Liver (tissue), 3 donors: Measurements from ENCODE around the gene SYNPO2.

Experiments used
- ATF3 ChIP-seq: IDR thresholded peaks from 2 replicates; pipeline ENCODE4 v1.6.1; 2016; ENCODE audit warnings: antibody characterized with exemption
- CTCF ChIP-seq: fragments of 150-350 bp; IDR thresholded peaks from 2 replicates; pipeline ENCODE4 v1.5.1; 2017; ENCODE audit warnings: improper control_type of control experiment, low read depth, low read length; ENCODE audit not compliant: missing input control
- EGR1 ChIP-seq, 2 donors: IDR thresholded peaks; 2 replicates each; pipeline ENCODE4 v1.6.1; 2016 to 2018; ENCODE audit warnings: antibody characterized with exemption in 2 of 2, low read depth in 2 of 2
- FOXA2 ChIP-seq: IDR thresholded peaks from 2 replicates; pipeline ENCODE4 v1.6.1; 2016; ENCODE audit warnings: antibody characterized with exemption
- GABPA ChIP-seq, 2 donors: IDR thresholded peaks in 1 of 2; conservative IDR thresholded peaks in 1 of 2; 2 replicates each; pipeline ENCODE4 v1.6.1; 2016; ENCODE audit warnings: antibody characterized with exemption in 2 of 2, mild to moderate bottlenecking in 1 of 2, moderate library complexity in 1 of 2
- HNF4A ChIP-seq, 2 donors: conservative IDR thresholded peaks; 2 replicates each; pipeline ENCODE4 v1.6.1; 2016; ENCODE audit warnings: antibody characterized with exemption in 2 of 2, mild to moderate bottlenecking in 2 of 2
- JUND ChIP-seq, 2 donors: IDR thresholded peaks; 2 replicates each; pipeline ENCODE4 v1.6.1; 2016; ENCODE audit warnings: antibody characterized with exemption in 2 of 2
- MAX ChIP-seq: IDR thresholded peaks from 2 replicates; pipeline ENCODE4 v1.6.1; 2016; ENCODE audit warnings: antibody characterized with exemption
- NR2F2 ChIP-seq: IDR thresholded peaks from 2 replicates; pipeline ENCODE4 v1.6.1; 2016; ENCODE audit warnings: antibody characterized with exemption
- RAD21 ChIP-seq, 2 donors: IDR thresholded peaks; 2 replicates each; pipeline ENCODE4 v1.6.1; 2016; ENCODE audit warnings: antibody characterized with exemption in 2 of 2, mild to moderate bottlenecking in 2 of 2
- REST ChIP-seq: IDR thresholded peaks from 2 replicates; pipeline ENCODE4 v1.6.1; 2016; ENCODE audit warnings: antibody characterized with exemption, mild to moderate bottlenecking
- TAF1 ChIP-seq: conservative IDR thresholded peaks from 2 replicates; pipeline ENCODE4 v1.6.1; 2016; ENCODE audit warnings: antibody characterized with exemption, mild to moderate bottlenecking
- YY1 ChIP-seq: IDR thresholded peaks from 2 replicates; pipeline ENCODE4 v1.6.1; 2016; ENCODE audit warnings: antibody characterized with exemption, mild to moderate bottlenecking
- donor health status: healthy.
- donor health status: healthy.

GRCh38 chr4:119037709-119038108 lies 149.1 kb downstream of the SYNPO2 start:
- TF ChIP-seq RAD21 (IDR thresholded peaks at IDR 0.05) (no peak), CTCF (no peak), MAX (no peak), GABPA (IDR thresholded peaks at IDR 0.05 in 1 of 2, conservative IDR thresholded peaks at IDR 0.05 in 1 of 2) (no peak), YY1 (no peak), ATF3 (no peak), TAF1 (no peak), HNF4A (conservative IDR thresholded peaks at IDR 0.05) (no peak), REST (no peak), NR2F2 (no peak), EGR1 (IDR thresholded peaks at IDR 0.05; ENCODE audit: low read depth in 2 of 2) (no peak), JUND (IDR thresholded peaks at IDR 0.05) (no peak), FOXA2 (no peak)
